GM12864 (cell line): ENCODE data around the gene RMDN2.

Experiments
- DNase-seq: peaks from one replicate; pipeline ENCODE4 v3.0.0-alpha.2; 2011; ENCODE audit warnings: low read depth
- H3K4me3 ChIP-seq: 2 replicates; pipeline ENCODE4 v1.5.1; 2011; ENCODE audit warnings: mild to moderate bottlenecking, low read depth, low read length, control low read depth
- CTCF ChIP-seq: IDR thresholded peaks from 2 replicates; pipeline ENCODE4 v1.5.1; 2011; ENCODE audit warnings: low read depth, mild to moderate bottlenecking, moderate library complexity, low read length, control low read depth, inconsistent platforms; ENCODE audit errors: missing control alignments

The RMDN2 gene

GRCh38 chr2:37982847-37983246 lies 57.8 kb downstream of the RMDN2 start:
- no peak for DNase-seq
- H3K4me3 ChIP-seq = no peak overlapping the region
- TF ChIP-seq CTCF = no peak

- no peak for DNase-seq
- H3K4me3 ChIP-seq = no peak overlapping the region
- TF ChIP-seq CTCF = no peak
These were observed 58.6 kb downstream of the RMDN2 start for GRCh38 chr2:37983719-37984118.

- no peak overlapping the region for H3K4me3 ChIP-seq
- no peak for DNase-seq
- TF ChIP-seq CTCF = no peak
These were observed 59.1 kb downstream of the RMDN2 start for GRCh38 chr2:37984176-37984575.

GRCh38 chr2:37984589-37984988 lies 59.5 kb downstream of the RMDN2 start:
- no peak for DNase-seq
- TF ChIP-seq CTCF = no peak

GRCh38 chr2:37985333-37985732 lies 60.2 kb downstream of the RMDN2 start:
- peak; percentile 24 for DNase-seq
- TF ChIP-seq CTCF = no peak
- H3K4me3 ChIP-seq = no peak overlapping the region

More at GRCh38 chr2:37984589-37984988, 59.5 kb downstream of the RMDN2 start:
- H3K4me3 ChIP-seq = no peak overlapping the region

GRCh38 chr2:37987098-37987775 lies 62.1 kb downstream of the RMDN2 start:
- no peak for TF ChIP-seq CTCF
- no peak for DNase-seq
- no peak overlapping the region for H3K4me3 ChIP-seq

GRCh38 chr2:37992601-37993000 lies 67.5 kb downstream of the RMDN2 start:
- no peak overlapping the region for H3K4me3 ChIP-seq
- TF ChIP-seq CTCF = no peak
- no peak for DNase-seq
